GM19239 (cell line): ENCODE measurements around the gene EMC6.

Experiments used
- DNase-seq: peaks from one replicate; pipeline ENCODE4 v3.0.0; 2011; ENCODE audit warnings: low spot score; ENCODE audit not compliant: insufficient read length
- FAIRE-seq: peaks from 2 replicates; lab custom pipeline; 2011; peaks lifted over from hg19 to GRCh38; lab: Jason Lieb, UNC

Gene EMC6

GRCh38 chr17:3668279-3669084, at the start of gene EMC6, which contains the start of gene TAX1BP3:
EMC6 (plus strand) TSS chr17:3668812; CDS start chr17:3669147, 335 bp downstream.
TAX1BP3 (minus strand) TSS chr17:3668578; CDS start chr17:3668526, 52 bp downstream.
- DNase-seq (peak; percentile 99), FAIRE-seq (peak; percentile 97)

- DNase-seq (no peak), FAIRE-seq (no peak)
These were observed 47.4 kb upstream of the EMC6 start for GRCh38 chr17:3621146-3621720.

- FAIRE-seq: no peak
- DNase-seq: no peak
These were observed 45.5 kb upstream of the EMC6 start for GRCh38 chr17:3622977-3623594.

- DNase-seq: no peak
- FAIRE-seq: no peak
These were observed 41.5 kb upstream of the EMC6 start for GRCh38 chr17:3626831-3627768.

GRCh38 chr17:3627769-3628167, 40.8 kb upstream of the EMC6 start:
- DNase-seq: no peak
- no peak for FAIRE-seq

- DNase-seq: no peak
- FAIRE-seq: no peak
These were observed 37.8 kb upstream of the EMC6 start for GRCh38 chr17:3630781-3631180.

GRCh38 chr17:3632287-3632686, 36.3 kb upstream of the EMC6 start:
- DNase-seq (no peak), FAIRE-seq (no peak)

- FAIRE-seq (no peak), DNase-seq (no peak)
These were observed 33.0 kb upstream of the EMC6 start for GRCh38 chr17:3635474-3636153.

- peak; percentile 97 for FAIRE-seq
- peak; percentile 99 for DNase-seq
These were observed 32.3 kb upstream of the EMC6 start, which contains the start of the genes CTNS and SHPK for GRCh38 chr17:3636154-3636907. CTNS (plus strand) TSS chr17:3636760; CDS start chr17:3640207, 3,447 bp downstream. SHPK (minus strand) TSS chr17:3636250; CDS start chr17:3636219, 31 bp downstream.

- FAIRE-seq: no peak
- DNase-seq: no peak
These were observed 31.7 kb upstream of the EMC6 start for GRCh38 chr17:3636908-3637373.

GRCh38 chr17:3639981-3640596, 28.5 kb upstream of the EMC6 start:
- FAIRE-seq: peak; percentile 59
- DNase-seq: no peak

- FAIRE-seq: no peak
These were observed 27.6 kb upstream of the EMC6 start for GRCh38 chr17:3641014-3641413.

GRCh38 chr17:3641717-3642486, 26.7 kb upstream of the EMC6 start:
- DNase-seq: no peak
- FAIRE-seq: no peak

More at GRCh38 chr17:3641014-3641413, 27.6 kb upstream of the EMC6 start:
- DNase-seq: no peak

- no peak for FAIRE-seq
- no peak for DNase-seq
These were observed 24.7 kb upstream of the EMC6 start for GRCh38 chr17:3643889-3644349.

- no peak for DNase-seq
- peak; percentile 58 for FAIRE-seq
These were observed 23.3 kb upstream of the EMC6 start for GRCh38 chr17:3645310-3645709.

GRCh38 chr17:3647251-3647650, 21.4 kb upstream of the EMC6 start:
- FAIRE-seq (no peak), DNase-seq (no peak)
